NCI-H524 (cell line): ENCODE results near the gene CGNL1.
A peak's percentile ranks its signal among the peaks of the same experiment; 100 is the strongest.

Experiments used
- DNase-seq, 2 experiments: peaks; one replicate each; lab custom pipeline; 2025; lab: John Stamatoyannopoulos, UW

Gene CGNL1

DNA sequence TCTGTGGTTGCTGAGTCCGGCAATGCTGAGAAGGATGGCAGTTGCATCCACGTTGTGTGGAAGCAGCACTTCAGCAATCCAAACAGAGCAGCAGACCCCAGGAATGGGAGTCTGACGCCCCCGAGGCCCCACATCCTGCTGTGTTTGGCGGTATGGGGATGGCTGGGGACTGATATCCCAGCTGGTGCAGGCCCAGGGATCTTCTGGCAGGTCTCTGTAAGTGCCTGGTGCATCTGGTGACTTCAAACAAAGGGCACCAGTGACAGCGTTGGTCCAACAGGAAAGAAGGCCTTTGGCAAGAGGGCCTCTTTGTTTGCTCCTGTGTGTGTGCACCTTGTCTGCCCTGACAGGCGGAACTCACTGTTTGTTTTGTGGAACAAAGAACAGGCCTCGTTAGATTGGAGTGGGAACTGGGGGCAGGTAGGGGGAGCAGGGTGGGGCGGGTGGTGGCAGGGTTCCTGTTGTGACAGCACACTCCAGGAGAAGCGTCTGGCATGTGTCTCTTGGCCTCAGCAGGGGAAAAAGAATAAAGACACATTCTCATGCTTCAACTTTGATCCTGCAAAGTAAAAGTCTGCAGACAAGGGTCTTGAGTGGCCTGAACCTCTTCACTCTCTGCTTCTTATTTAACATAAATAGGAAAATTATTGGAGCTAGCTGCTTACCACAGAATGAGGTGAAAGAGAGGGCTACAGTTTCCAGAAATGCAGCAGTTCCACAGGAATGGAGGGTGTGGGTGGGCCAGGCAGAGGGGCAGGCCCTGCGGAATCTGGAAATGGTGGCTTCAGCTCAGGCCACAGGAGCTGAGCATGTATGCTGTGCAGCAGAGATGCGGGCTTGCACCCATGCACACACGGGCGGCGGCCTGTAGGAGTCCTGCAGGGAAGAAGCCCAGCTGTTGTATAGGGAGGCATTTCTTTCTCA lies 120.9 kb downstream of the CGNL1 start:
- DNase-seq = no peak

DNA sequence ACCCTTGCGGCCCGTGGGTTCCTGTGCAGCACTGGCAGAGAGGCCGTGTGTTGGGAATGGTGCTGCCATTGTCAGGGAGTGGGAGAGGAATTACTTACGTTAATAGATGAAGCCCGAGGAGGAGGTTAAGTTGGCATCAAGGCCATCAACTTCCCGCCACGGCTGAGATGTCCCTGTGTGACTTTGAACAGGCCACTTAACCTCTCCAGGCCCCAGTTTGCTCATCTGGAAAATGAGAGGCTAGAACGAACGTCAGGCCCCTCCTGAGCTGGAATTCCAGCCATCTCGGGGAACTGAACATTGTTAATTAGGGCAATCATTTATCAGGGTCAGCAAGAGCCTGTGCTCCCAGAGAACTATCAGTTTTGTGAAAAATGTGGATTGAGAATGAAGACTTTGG lies 124.0 kb downstream of the CGNL1 start:
- no peak for DNase-seq

DNA sequence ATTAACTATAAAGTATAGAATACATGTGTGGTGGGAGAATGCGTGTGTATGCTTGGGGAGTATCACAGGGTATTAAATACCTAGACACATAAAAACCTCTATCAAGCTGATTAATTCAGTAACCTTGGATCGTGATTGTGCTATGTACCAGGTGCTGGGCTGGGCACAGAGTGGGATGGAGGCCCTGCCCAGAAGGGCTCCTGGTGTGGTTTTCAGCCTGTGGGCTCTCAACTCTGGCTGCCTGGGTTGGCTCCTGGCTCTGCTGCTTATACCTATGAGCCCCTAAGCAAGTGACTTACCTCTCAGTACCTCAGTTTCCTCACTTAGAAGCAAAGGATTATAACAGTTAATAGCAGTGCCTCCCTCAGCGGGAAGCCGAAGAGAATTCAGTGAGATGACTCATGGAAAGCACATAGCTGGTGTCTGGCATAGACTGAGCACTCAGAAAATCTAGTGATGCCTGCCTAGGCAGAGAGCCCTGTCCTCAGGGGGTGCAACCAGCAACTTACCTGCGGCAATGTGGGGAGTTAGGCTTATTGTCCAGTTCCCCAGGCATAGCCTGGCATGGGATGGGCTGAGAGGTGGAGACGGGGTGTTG lies 124.8 kb downstream of the CGNL1 start:
- DNase-seq = no peak

DNA sequence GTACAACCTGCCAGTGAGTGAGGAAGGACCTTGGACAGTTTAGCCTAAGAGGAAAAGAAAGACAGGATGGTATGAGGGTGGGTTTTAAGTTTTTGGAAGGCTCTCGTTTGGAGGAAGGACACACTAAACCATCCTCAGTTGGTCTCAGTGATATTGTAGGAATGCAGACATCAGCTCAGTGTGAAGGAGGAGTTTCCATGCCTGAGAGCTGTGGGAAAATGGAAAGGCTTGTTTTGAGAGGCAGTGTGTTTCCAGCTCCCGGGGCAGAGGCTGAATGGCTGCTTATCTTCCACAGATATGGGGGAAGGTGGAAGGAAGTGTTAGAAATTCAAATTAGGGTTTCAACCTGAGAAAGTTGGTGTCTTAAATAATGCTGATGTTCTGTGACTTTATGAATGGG lies 125.8 kb downstream of the CGNL1 start:
- DNase-seq = no peak

DNA sequence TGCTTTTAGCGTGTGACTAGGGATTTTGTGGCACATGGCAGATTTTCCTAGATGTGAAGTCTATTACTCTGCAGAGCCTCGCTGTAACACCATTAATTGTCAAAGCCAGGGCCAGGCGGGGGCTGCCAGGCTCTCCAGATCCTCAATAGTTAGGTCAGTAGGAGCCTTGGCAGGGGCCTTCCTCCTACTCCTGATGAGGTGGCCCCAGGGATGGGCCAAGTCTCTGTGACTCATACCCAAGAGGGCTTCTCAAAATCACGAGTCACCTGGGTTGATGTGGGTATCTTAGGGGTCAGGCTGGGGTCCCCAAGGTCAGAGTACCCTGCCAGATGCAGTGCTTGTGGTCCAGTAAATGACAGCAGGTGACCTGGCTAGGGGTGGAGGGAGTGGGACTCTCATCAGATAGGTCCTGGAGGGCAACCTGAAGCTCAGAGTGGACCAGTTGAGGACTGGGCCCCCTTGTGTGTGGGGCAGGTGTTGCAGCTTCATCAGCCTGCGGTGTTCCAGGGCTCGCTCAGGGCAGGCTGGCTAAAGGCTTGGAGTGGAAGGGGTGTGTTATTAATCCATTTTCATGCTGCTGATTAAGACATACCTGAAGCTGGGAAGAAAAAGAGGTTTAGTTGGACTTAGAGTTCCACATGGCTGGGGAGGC lies 126.9 kb downstream of the CGNL1 start:
- DNase-seq = peak in 1 of 2 experiments; percentile 8

DNA sequence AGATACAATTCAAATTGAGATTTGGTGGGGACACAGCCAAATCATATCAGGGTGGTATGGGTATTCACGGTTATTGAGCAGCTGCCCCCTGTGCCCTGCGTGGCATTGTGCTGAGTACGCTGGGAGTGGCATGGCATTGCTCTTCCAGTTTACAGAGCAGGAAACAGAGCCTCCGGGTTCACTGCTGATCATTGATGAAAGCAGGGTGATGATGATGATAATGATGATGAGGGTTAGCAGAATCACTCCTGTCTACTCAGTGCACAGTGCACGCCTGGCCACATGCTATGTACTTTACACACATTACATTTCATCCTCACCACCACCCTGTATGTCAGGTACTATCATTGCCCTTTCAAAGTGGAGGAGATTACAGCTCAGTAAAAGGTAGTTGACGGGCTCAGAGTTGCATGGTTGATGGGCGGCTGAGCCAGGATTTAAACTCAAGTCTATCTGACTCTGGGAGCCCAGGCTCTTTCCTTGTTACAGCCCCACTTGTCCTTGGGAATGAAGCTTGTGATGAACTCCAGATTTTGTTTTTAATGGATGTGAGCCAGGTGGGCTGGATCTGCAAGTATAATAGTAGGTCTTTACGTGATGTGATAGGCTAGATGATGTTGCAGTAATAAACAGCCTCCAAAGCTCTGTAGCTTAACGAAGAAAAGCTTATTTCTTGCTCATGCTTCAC lies 127.8 kb downstream of the CGNL1 start:
- no peak for DNase-seq

DNA sequence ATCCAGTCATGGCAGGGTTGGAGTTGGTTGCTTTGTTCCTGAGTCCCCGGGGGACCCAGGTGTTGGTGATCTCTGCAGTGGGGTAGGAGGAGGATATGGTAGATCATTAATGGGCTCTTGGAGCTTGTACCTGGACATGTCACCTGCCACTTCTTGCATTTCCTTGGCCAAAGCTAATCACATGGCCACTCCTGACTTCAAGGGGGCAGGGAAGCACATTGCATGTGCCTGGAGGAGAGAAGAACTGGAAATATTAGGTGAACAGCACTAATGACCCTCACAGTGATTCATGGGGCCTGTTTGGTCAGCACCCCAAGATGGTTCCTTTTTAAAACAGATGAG lies 128.3 kb downstream of the CGNL1 start:
- no peak for DNase-seq

DNA sequence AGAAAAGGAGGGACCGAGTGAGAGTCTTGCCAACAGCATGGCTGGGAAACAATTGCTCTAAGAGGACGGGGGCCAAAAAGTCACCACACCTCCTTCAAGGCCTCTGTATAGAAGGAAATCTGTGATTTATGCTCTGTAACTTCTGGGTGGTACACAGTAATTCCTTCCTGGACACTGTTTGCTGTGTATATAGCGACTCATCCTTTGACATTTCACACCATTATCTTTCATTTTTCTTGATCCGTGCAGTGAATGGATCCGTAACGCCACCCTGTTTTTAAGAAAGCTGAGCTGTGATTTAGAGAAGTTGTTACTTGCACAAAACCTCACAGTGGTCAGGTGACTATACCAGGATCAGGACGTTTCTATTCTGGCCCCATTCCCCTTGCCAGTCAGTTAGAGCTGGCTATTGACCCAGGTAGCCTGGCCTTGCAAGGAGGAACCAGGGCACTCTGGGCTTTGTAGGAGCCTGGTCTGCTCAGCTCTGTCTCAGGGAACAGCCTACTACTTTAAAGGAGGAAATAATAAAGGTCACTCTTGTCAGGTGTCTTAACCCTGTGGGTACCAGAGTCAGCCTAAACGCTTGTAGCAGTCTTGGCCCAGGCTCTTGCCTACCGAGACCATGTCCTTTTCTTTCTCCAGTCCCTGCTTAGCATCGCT lies 128.9 kb downstream of the CGNL1 start:
- DNase-seq = no peak

DNA sequence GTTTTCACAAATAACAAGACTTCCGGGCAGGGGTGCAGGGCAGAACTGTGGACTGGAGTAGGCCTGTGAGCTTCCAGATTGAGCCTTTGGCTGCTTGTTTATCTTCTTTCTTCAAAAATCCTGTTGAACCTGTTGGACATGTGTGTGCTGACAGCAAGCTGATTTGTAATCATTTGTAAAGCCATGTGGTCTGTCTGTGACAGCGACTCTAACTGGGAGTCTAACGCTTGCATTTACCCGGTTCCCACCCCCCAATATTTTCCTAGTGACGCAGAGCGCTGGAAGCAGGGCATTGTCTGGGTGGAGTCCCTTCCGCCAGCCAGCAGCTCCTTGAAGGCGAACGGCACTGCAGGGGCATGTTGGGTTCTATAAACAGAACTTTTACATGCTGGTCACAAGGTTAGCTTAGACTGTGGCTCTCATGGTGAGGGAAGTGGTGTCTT lies 129.7 kb downstream of the CGNL1 start:
- DNase-seq = no peak

DNA sequence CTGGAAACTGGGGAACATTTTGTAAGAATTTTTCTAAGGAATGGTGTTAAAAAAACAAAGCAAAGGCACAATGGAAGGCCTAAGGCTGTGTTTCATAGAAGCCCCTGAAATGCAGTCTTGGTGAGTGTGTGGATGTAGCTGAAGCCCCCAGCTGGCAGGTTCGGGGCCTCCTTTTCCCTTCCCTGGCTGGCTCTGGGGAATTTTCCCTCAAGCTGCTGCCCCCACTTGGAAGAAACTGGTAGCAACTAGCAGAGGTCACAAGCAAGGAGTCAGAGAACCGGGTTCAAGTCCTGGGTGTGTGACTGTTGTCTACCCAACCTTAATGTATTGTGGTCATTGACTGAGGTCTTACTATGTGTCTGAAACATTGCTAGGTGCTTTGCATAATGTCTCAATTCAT lies 130.1 kb downstream of the CGNL1 start:
- peak in 1 of 2 experiments; percentile 19 for DNase-seq

DNA sequence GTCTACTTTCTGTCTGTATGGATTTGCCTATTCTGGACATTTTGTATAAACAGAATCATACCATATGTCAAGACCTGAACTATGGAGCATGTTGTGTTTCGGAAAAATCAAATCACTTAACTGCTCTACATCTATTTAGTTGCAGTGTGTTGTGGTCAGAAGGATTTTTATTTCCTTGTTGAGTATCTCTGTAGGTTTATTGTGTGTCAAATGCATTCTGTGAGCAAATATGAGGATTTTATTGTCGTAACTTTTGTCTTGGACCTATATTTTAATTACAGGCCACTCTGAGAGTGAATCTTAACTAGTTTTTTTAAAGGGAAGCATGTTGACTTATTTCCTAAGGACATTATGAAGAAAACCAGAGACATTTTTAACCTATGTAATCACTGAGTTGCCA lies 130.8 kb downstream of the CGNL1 start:
- no peak for DNase-seq

DNA sequence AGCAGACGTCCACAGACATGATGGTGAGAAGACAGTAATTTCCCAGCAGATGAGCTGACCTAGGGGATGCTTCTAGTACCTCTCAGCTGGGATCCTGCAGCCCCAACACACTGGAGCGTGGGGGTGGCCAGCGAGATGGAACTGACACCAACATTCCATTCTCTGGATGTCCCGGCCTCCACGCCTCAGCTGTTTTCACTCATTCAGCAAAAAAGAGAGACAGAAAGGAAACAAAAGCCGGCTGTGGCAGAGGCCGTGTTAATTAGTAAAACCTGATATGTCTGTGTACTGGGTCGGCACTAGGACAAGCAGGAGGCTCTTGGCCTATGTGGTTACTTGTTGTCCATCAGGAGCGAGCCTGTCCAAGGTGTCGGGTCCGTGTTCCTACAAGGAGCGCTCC lies 132.8 kb downstream of the CGNL1 start:
- no peak for DNase-seq

DNA sequence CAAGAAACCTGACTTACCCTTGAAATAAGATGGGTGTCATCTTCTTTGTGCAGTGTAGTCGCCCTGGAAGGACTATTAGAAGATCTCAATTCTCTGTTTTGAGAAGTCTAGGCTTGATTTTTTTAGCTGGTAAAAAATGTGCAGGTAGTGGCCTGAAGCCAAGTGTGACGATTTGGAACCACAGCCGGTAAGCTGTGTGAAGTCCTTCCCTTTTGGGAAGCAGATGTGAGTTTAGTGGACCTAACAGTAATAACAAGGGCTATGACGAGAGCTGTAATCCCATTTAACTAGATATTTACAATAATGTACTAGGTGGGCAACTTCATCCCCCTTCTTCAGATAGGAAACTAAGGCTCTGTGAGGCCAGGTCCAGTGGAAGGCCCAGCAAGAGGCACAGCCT lies 133.7 kb downstream of the CGNL1 start:
- DNase-seq = peak; percentile 54 to 77

DNA sequence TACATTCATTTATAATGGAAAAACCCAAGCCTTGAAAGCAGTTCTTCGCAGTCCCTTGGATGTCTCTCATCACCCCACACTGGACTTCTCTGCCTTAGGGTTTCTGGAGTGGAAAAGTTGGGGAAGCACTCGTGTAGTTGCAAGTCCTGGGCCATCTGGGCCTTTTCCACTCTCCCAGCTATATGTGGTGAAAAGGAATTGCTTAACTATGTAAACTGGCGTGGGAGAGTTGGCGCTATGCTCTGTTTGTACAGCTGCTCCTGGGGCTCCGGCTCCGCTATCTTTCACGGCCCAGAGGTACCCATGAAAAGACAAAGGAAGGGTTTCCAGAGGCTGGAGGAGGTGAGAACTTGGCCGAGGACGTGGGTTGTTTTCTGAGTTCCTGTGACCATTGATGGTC lies 134.3 kb downstream of the CGNL1 start:
- DNase-seq = peak in 1 of 2 experiments; percentile 22

DNA sequence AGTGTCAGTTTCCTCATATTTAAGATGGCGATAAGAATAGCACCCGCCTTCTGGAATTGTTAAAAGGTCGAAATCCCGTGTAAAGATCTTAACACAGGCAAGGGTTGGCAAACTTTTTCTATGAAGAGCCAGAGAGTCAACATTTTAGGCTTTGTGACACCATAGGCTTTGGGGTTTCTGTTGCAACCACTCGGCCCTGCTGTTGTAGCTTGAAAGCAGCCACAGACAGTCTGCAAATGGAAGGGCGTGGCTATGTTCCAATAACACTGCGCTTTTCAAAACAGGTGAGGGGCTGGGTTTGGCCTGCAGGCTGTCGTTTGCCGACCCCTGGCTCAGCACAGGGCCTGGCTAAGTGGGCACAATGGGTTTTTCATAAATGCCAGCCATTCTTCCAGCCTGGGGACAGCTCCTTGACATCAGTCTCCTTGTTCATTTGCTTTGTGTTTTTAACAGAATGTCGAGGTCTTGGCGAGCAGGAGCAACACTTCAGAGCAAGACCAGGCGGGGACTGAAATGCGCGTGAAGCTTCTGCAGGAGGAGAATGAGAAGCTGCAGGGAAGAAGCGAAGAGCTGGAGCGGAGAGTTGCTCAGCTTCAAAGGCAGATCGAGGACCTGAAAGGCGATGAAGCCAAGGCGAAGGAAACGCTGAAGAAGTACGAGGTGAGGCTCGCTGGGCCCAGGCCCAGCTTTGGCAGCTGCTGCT lies 140.2 kb downstream of the CGNL1 start:
- no peak for DNase-seq

DNA sequence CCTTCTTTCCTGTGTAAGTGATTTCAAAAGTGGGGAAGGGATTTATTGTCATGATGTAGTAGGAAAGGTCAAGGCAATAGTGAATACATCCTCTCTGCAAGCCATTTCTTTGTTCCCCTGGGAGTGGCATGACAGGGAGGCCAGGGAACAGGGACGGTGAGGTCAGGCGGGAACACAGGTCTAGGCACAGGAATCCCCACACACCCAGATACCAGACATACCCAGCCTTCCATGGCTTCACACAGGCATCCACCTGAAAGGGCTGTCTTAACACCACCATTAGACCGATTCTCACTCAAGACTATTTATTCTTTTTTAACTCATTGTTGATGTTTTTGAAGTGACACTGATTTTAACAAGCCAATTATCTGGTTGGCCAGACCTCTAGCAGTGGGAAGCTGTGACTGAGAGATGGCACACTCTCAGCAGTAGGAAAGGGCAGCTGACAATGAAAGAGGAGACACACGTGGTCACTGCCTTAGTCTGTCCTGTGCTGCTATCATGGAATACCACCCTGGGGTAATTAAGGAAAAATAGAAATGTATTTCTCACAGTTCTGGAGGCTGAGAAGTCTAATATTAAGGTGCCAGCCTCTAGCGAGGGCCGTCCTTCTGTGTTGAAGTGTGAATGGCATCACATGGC lies 140.8 kb downstream of the CGNL1 start:
- DNase-seq = no peak

DNA sequence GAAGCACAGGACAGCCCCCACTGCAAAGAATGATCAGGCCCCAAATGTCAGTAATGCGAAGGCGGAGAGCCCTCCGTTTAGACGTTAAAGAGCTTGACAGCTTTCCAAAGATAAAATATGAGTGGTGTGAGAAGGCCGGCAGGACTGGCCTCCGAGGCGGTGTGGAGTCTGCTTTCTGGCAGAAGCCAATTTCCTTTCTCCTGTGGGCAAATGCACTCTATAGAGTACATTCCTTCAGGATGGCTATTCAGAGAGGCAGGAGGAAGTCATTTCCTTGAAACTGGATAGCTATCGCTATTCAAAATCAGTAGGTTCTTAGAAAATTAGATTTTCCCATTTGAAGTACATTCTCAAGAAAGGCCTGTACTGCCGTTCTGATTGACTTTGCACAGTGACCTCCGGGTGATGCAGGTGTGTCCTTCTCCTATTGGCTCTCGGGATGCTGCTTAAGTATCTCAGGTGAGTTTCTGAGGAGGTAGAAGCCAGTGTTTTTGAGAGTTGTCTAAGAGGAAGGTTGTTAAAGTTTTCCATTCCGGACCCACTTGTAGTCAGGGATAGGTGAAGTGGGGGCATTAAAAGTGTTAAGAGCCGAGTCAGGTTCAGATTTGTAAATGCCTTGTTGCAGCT lies 142.6 kb downstream of the CGNL1 start:
- DNase-seq = no peak

DNA sequence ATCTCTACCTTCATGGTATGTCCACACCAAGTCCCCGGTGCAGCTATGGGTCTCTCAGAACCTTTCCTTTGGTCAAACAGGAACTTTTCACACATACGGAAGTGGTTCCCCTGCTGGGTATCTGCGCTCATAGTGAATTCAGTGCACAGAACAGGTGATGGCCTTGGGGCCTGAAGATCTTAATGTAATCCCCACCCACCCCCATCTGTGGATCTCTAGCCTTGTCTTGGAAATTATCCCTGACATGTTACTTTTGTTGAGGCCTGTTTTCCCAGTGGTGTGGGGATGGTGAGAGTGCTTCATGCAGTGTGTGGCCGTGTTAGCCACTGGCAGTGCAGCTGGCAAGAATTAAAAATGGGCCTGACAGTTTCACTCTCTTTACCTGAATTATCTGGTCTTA lies 143.5 kb downstream of the CGNL1 start:
- no peak for DNase-seq

DNA sequence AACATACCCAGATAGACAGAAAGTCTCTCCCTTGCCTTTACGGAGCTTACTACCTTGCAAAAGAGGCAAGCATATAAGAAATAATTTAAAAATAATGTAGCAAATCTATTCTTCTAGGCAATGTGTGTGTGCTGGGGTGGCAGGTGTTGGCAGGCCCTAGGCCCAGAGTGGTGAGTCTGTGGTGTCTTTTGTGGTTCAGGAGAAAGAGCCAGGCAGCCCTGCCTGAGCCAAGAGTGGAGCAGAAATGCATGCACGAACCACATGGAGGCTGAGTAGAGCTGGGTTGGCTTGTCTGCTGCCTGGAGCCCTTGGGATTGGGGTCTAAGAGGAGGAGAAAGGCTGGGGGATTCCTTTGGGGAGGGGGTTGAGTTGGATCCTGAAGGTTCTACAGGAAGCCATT lies 145.2 kb downstream of the CGNL1 start:
- DNase-seq = no peak

DNA sequence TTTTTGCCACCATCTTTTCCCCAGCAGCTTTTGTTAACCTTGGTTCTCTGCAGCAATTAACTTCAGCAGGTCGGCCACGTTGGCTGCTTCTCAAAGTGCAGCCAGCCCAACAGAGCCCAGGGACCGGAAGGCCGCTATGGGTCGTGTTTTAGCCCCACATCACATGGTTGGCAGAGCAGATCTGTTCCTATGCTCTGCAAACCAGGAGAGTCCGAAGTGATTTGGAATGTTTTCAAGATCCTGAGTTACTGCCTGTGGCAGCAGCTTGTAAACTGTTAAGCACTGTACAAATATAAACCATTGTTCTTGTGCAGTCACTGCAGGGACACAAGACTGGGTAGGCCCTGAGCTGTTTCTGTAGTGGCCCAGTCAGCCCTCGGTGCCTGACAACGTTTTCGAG lies 145.8 kb downstream of the CGNL1 start:
- DNase-seq = no peak
